Retina (tissue), 1 donor: ENCODE measurements around the gene TNNI3K.

Experiments used
- DNase-seq: peaks from one replicate; pipeline ENCODE4 v3.0.0-alpha.2; 2016

Gene TNNI3K

DNA sequence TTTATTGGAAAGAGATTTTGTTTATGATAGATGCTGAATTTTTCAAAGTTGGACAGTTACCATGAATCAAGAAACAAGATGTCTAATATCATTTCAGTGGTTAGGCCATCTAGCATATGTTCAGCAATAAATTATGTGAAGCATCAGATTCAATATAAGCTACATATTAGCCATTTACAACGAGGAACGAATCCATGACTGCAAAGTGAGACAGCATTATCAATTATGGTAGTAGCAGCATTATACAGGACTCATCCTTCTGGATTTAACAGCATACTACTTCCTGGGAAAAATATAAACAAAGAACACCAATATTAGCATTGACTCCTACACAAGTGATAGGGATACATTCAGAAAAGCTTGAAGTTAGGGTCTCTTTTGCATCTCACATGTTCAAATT lies 218.1 kb downstream of the TNNI3K start:
- DNase-seq: no peak

DNA sequence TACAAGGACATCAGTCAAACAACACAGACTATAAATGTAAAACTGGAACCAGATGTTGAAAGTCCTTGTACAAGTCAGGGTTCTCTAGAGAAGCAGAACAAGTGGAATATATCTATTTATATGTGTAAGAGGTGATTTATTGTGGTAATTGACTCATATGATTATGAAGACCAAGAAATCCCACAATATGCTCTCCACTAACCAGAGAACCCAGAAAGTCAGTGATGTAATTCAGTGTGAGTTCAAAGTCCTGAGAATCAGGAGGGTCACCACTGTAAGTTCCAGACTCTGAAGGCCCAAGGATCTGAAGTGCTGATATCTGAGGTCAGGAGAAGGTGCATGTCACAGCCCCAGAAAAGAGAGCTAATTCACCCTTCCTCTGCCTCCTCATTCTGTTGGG lies 220.2 kb downstream of the TNNI3K start:
- no peak for DNase-seq

DNA sequence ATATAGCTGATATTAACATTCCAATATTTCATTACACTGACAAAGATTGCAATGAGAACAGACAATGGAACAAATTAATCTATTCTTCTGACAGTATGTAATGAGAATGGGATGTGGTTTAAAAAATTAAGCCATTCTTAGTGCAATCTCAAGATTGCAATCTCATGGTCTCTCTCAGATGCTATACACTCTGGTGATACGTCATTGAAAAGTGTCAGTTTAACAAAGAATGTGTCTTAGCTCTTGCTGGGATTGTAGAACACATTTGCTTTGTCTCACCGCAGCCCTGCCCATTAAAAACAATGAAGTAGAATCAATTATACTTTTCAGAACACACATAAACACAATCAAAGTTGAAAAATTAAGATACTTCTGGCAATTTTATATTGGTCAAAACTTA lies 222.1 kb downstream of the TNNI3K start:
- no peak for DNase-seq

DNA sequence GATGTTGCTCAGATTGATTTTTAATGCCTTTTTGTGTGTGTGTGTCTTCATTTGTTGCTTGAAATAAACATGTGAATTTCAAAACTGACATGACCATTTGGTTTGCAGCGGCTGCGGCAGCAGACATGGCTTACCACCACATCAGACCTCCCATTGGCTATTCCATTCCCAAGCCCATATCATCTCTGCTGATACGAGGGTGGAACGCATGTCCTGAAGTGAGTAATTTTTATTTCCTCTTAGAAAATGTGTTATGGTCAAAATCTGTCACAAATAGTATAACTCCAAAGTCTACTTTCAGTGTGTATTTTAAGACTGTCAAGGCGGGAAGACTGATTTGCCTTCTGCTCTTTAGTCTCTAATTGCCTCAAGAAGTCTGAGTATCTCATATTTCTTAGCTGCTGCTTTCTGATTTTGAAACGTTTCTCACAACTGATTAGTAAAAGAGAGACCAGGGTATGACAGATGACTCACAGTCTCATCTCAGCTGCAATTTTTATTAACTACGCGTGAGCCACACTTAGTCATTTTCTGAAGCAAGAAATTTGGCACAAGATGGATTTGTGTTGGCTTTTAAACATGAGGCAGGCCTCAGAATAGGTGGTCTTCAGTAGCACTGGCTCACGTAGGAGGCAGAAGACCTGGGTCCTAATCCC lies 228.3 kb downstream of the TNNI3K start:
- no peak for DNase-seq

DNA sequence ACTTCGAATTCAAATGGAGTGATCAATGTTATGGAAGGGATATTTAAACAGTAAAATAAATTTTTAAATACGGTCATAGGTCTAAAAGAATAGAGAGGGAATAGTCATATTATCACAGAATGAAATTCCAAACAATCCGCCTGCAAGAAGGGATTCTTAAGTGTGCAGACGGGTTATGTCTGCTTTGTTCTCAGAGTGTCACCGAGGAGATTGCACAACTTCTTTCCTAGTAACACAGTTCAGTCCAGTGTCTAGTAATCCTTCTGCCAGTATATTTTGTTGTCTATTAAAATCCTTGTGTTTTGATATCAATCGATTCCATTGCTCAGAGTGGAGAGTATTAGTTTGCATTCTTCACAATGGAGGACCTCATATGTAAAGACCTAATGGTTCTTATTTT lies 228.8 kb downstream of the TNNI3K start:
- no peak for DNase-seq

DNA sequence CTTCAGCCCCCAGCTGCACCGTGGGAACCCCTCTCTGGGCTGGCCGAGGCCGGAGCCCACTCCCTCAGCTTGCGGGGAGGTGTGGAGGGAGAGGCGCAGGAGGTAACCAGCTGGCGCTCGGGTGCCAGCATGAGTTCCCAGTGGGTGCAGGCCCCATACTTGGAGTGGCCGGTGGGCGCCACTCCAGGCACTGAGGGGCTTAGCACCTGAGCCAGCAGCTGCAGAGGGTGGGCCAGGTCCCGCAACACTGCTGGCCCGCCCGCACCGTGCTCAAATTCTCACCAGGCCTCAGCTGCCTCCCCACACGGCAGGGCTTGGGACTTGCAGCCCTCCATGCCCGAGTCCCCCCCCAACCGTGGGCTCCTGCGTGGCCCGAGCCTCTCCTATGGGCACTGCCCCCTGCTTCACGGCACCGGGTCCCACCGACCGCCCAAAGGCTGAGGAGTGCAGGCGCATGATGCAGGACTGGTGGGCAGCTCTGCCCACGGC lies 230.1 kb downstream of the TNNI3K start:
- no peak for DNase-seq

DNA sequence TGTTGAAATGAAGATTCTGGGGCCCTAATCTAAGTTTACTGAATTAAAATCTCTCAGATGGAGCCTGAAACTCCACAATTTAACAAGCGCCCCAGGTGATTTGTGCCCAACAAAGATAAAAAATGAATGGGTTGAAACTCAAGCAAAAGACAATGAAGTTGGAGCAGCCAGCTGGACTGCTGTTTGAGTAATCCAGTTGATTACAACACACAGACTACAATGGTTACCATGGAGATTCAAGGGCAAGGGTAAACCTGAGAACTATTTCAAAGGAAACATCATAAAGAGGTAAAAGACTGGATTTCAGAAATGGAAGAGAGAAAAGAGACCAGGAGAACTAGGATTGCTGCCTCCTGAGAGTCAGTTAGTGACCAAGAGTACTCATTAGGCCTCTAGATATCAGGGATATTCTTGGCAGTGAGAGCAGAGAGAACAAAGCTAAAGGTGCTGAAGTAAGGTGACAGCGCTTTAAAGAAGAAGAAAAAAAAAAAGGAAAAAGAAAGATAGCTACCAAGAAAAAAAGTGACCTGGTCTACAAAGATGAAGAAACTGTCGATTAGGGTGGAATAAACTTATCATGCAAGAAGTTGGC lies 232.7 kb downstream of the TNNI3K start:
- DNase-seq: no peak

DNA sequence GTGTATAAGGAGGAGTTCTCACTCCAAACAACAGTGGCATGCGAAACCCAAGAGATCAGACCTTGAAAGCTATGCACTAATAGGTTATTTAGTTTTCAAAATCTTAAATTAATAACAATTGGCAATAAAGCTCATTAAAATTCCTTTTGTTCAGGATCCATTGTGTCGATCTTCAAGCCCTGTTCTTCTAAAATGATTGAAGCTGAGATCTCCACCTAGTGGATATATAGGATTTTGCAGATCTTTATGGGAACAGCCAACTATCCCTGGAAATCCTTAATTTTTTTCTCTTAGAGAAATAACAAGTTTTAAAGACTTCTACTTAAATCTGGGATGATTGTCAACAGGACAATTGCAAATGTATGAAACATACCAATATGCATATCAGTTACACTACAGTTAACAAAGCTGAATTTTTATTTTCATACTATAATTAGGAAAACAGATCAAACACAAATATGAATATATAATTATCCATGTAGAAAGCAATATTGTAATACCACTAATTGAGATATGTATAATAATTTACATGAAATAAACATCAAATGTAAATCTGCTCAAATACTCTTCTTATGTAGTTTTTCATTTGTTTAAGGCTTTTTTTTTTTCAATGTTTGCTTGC lies 233.9 kb downstream of the TNNI3K start:
- DNase-seq: peak; percentile 30

DNA sequence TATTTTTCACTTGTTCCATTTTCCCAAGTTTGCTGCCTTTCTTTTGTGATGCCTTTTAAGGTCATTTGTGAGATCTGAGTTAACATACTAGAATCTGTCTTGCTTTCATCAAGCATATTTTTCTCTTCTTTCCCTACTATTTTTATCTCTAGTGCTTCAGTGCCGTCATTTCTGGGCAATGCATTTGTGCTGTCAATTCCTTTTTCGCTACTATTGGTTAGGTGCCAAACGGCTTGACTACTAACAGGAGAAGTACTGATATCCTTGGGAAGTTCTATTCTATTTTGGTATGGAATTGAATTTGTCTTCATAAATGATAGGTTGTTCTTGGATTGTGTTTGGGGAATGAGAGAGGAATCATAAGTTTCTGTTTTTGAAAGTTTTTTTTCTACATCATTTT lies 235.1 kb downstream of the TNNI3K start:
- DNase-seq: no peak

DNA sequence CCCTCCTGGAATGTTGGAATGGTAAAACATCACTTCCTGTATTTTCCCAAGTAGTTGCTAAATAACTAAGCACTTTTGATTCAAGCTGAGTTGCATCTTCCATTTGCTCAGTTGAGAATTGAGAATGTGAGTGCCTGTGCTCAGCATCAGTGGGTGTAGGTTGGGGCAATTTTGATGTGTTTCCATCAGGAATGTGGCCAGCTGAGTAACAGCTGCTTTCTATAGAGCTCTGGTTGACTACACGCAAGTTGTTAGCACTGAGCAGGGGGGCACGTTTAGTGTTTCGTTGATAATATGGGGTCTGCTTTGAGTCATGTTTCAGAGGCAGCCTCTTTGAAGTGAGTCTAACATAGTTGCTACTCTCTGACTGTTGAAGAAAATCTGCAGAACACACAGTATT lies 235.7 kb downstream of the TNNI3K start:
- no peak for DNase-seq

DNA sequence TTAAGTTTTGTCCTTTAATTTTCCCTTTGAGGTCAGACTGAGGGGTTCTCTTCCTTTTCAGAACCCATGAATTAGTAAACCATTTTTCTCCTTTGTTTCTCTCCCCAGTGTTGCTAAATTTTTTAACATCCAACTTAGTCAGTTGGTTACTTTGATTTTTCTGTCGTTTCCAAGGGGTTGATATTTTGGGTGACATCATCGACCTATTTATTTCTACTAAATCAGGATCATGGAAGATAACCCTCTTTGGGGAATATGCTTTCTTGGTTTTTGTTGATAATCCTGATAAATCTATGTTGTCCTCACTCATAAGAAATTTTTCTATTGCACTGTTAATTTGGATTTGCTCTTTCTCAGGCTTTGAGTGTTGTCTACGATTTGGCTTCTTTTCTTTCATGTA lies 236.3 kb downstream of the TNNI3K start:
- DNase-seq: no peak

DNA sequence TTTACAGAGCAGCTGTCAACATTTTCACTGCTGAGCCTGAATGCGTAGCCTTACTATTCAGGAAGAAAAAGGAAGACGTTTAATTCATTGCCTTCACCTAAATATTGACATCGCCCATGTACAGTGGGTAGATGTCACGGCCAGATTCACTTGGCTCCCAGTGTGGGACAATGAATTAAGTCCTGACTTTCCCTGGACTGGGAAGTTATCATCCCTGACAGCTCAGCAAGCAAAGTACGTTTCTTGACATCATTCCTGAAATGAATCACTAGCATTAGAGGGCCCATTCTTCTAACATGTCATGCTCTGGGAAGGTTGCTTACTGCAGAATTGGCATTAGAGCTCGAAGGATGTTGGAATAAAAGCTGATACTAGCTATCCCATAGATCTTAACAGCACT lies 239.4 kb downstream of the TNNI3K start:
- DNase-seq: no peak

DNA sequence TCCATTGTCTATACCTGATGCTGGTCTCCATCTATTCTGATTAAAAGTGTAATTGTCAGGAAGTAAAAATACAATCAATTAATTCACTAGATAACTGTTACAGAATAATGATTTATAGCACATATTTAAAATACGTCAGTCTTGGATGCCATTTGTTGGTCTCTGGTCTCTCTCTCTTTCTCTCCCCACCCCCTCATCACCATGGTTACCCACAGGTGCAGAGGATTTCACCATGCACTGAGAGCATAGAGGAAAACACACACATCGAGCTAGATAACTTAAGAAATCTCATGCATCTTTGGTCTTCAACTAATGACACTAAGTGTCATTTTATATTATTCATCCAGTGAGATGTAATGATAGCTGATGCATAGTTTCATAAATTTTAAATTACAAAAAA lies 243.8 kb downstream of the TNNI3K start:
- DNase-seq: no peak

DNA sequence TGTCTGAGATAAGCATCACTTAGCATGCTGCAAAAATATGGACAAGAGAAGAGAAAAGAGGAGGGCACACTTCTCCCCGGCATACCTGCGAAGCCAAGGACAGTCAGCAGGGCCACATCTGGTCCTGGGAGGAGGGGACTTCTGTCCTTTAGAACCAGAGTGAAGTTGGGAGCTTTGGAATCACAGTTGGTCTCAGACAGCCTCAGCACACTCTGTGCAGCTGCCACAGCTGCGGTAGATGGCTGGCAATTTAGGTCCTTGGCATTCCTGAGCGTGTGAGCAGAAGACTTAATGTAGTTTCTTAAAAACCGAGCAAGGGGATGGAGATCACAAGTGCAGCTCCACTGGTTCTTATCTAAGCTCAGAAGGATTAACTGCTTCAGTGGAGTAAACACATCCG lies 244.9 kb downstream of the TNNI3K start:
- no peak for DNase-seq

DNA sequence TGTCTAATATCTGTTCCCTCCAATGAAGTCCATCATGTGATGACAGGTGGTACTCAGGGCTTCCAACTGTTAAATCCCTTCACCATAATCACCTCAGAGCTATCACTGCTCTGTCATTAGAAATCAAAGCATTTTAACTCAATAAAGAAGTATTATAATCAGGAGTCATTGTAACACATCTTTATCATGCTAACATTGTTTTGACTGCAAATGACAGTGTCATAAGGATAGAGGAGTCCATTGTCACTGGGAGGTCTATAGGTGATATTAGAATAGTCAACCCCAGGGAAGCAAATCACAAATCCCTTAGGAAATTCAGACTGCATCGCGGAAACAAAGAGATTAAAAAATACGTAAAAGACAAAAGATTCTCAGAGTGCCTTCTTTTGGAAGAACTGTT lies 246.4 kb downstream of the TNNI3K start:
- DNase-seq: no peak

DNA sequence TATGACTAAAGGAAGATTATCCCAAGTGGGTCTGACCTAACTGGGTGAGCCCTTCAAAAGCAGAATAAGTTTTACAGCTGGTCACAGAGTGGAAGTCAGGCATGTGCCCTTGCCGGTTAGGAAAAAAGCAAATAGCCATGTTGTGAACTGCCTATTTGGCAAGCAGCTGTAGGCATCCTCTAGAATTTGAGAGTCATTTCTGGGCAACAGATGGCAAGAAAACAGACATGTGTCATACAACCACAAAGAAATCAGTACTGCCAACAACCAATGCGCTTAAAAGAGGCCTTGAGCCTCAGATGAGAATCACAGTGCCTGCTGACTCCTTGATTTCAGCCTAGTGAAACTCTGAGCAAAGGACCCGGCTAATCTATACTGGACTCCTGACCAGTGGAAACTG lies 250.4 kb downstream of the TNNI3K start:
- no peak for DNase-seq

DNA sequence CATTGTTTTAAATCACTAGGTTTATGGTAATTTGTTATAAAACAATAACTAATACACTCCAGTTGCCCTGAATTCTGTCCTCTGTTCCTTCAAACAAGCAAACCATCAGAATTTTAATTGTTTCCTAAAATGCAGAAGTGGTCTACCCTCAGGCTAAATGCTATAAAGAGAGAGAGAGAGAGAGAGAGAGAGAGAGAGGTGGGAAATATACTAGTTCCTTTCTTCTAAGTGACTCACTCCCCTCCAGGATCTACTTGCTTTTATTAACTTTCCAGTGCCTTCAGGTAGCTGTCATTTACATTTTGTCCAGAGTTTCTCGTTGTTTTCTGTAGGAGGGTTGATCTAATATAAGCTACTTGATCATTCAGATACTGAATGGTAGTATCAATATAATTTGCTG lies 250.8 kb downstream of the TNNI3K start:
- DNase-seq: no peak

DNA sequence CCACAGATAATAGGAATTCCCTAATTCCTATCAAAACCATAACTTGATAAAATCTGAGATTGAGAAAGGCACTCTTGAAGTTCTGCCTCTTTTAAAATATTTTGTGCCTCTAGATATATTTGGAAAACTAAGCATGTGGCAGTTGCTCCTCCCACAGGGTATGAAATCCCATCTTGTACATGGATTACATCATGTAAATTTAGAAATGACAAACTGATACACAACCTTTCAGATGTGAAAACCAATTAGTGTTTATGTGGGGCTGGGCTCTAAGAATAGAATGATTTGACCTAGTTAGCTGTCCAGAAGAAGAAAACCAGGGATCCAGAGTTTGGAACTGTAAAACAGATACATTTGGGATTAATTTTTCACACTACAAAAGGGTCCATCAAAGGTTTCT lies 261.5 kb downstream of the TNNI3K start:
- no peak for DNase-seq

DNA sequence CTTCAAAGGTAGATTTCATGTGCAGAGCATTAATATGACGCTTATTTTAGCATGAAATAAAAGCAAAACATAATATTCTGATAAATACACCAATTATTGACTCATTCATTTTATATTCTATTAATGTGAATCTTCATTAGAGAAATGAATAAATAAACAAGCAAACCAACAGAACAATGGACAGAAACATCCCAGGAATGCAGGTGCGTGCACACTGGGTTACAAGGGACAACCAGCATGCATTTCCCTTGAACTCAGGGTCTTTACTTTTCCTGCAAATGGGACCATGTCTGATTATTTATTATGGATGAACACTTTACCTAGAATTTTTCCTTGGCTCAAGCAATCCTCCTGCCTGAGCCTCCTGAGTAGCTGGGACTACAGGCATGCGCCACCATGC lies 263.7 kb downstream of the TNNI3K start:
- no peak for DNase-seq

DNA sequence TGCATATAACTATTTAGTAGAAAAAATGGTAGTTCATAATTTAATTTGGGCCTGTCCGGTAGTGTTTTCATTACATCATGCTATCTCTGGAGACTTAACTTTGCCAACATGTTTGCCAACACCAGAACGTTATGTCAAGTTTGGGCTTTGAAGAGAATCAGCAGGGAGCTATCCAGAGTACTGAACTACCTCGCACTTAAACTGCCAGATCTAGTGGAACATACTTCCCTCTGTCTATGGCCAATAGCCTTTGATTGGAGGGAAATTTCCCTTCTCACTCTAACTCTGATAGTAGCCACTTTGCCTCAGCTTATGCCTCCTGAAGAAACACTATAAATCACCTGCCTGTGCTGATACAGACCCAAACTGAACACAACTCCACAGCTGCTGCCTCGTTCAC lies 267.2 kb downstream of the TNNI3K start:
- DNase-seq: peak; percentile 32

DNA sequence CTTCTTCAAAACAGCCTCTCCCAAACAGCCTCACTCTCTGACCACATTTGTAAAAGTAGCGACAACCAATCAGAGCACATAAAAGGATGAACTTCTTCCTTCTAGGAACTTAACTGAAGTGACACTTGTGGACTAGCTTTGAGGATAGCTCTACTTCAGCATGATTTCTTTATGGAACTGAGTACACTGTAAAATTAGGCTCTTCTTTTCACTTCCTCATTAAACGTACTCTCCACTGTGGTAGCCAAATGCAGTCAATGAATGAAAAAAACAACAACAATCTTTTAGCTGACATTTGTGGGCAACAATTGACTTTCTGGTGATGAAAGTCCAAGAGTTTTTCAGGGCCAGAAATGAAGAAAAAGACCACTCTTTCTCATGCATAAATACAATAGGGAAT lies 267.7 kb downstream of the TNNI3K start:
- DNase-seq: no peak

DNA sequence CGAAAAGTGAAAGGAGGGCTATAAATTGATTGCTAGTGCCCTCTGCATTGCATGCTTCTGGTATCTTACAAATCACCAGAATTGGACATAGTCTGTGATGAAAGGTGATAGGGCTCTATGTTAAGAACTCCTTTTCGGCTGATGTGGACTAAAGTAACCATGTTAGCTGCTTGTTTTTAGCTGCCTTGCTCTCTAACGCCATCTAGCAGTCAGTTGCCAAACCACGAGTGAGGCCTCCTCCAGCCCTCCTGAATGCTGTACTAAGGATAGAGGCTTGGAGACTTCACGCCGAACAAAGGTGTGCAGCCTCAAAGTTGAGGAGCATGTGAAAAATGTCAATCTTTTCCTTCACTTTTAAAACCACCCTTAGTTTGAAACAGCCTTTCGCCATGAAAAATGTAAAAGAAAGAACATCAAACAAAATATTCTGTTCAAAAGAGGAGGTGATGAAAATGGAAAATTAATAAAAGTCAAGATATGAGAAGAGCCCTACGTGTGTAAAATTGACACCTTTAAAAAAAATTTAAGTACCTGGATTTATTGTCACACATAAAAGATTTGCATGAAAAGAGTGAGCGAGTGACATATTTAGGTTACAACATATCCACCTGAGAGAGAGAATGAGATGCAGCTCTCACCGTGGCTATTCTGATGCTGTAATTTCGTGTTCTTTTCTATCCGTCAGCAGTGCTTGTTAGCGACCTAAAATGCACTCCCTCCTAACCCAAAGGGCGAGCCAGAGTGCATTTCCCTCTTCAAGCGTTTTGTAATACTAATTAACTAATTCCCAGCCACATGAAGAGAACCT lies 269.1 kb downstream of the TNNI3K start:
- peak; percentile 74 for DNase-seq

DNA sequence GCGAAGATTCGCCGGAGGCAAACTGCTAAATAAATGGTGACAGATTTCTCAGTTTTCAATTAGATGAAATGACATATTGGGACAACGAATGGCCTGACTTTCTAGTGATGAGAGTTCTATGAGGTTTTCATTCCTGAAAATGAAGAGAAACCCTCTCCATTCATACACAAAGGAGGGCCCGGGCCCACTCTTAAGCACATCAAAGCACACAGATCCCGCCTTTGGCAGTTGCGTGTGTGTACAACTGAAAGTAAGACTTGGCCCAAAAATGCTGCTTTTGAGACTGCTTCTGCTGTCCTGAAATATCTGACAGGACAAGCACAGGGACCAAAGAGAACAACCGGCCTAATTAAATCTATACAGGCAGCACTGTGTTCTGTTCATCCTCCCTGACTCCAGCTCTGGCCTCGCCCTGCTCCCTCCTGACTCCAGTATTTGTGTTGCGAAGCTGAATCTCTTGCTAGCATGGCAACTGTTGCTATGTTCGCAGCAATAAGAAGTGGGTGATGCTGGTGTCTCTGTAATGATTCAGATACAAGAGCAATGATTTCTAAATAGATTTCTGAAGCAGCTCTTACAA lies 269.8 kb downstream of the TNNI3K start:
- peak; percentile 57 for DNase-seq
